GM18861 (cell line): ENCODE measurements around the gene GLP1R.

Experiments used
- ATAC-seq: cut with Tn5 transposase; IDR thresholded peaks from one replicate; pipeline ENCODE4 v1.9.1; 2021; ENCODE audit not compliant: unreplicated experiment

The GLP1R gene

DNA sequence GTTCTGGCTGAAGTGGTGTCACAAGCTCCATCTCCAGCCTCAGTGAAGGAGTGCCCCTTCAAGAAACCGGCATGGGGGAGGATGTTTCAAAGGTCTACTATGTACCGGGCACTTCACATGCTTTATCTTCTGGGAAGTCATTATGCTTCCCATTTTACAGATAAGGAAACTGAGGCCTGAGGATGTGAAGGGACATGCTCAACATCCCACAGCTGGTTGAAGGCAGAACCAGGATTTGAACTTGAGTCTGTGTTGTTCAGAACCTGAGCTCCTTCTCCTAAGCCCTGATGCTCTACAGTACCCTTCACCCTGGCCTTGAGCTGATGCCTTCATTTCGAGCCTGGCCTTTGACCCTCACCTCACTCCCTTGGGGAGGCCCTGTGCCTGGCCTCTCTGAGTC is 13.0 kb downstream of the GLP1R start:
- no peak for ATAC-seq

DNA sequence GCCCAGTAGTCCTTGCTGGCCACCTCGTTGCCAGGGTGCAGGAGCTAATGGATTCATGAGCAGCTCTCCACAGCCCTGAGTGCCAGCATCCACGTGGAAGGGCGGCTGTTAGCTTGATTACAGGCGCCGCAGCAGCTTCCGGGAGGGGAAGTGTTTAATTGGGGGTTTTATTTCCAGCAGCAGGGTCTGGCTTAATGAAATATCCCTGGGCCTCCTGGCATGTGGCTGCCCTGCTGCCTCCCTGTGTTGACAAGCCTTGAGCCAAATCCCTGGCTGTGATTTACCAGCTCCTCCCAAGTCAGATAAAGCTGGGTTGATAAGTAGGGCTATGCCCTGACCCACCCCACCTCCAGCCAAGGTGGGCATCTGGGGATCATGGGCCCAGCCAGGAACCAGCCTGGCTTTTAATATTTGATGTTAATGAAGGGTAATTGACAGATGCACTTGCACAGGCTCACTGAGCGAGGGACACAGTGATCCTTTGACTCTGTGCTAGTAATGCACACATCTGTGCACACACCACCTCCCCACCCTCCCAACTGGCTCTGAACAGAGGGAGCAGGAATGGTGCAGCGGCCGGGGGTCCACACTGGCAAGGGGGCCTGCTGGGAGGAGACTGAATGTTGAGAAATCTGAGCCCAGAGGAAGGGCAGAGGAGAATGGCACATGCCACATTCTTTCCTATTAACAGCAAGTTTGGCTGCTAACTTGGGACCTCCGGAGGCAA is 13.6 kb downstream of the GLP1R start:
- no peak for ATAC-seq

DNA sequence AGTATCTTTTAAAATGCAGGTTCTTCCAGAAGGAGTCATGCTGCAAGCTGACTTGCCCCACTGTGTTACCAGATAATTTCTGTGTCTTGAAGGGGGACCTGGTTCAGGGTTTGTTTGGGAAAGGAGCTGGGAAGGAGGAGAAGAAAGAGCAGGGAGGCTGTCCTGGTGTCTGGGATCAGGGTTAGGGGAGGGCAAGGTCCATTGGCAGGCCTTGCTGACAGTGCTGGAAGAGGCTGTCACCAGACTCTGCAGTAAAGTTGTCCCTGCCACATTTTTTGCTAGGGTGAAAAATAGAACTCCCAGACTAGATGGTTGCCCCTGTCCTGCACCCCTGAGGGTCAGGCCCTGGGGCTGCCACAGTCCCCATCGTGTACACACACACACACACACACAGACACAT is 14.9 kb downstream of the GLP1R start:
- ATAC-seq: no peak

DNA sequence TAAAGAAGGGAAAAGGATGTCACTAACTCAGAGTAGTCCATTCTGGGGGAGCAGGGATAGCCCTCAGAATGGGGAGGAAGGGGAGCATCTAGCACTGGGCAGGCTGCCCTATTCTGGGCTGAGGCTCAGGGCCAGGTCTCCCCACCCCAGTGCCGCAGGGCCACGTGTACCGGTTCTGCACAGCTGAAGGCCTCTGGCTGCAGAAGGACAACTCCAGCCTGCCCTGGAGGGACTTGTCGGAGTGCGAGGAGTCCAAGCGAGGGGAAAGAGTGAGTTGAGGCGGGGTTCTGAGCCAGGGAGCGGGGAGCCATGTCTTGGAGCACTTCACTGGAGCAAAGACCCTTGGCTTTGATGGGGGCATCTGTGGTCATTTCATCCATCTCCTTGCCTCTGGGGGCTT is 17.0 kb downstream of the GLP1R start:
- ATAC-seq: no peak

DNA sequence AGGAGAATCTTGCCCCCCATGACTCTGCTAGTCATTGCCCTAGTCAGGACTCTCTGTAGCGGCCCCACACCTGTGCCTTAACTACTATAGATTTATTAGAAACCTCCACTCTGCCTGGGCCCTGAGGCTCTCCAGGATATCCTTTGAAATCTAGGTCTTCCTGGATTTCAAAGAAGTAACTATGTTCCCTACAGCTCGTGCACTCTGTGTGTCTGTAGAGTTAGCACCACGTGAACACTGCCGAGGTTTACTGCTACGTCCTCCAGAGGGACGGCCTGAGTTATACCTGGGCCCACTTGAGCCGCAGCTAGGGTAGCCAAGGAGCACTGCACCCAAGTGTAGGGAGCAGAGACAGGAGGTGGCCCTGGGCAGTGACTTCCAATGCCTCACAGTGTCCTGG is 19.8 kb downstream of the GLP1R start:
- no peak for ATAC-seq

DNA sequence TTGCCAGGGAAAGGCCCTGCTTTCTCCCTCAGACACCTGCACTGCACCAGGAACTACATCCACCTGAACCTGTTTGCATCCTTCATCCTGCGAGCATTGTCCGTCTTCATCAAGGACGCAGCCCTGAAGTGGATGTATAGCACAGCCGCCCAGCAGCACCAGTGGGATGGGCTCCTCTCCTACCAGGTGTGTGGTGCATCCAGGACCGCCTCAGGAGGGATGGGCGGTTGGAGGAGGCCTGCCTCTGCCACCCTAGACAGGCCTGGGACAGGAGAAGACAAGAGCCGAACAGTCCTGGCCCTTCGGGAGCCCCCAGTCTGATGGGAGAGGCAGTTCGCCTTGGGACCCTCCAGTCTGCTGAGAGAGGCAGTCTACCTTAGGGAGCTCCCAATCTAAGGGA is 24.2 kb downstream of the GLP1R start:
- ATAC-seq: no peak

DNA sequence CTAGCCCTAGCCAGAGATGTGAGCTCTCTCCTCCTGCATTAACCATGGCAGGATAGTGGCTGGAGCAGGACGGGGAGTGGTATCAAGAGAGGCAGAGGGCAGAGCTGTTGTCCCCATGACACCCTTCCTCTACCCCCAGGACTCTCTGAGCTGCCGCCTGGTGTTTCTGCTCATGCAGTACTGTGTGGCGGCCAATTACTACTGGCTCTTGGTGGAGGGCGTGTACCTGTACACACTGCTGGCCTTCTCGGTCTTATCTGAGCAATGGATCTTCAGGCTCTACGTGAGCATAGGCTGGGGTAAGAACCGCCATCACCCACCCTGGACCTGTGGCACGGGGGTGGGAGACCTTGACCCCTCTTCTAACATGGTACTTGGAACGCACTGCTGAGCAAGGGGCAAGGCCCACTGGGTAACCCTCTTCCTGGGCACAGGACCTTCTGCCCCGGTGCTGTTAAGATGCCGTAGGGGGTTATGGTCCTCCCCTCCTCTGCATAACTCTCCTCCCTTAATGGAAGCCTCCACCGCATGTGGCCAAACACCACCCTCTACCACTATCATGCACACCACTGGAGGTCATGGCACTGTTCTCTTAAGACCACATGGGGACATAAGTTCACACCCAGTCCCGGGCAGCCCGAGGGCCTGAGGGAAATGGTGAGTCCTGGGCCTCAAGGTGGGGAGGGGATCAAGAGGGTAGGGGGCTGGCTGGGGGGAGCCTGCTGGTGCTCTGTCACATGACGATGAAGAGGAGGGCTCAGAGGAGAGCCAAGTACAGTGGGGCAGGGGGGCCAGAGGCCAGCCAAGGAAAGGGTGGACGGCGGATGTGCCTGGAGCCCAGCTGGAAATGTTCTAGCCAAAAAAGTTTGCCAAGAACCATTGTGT is 25.1 kb downstream of the GLP1R start:
- no peak for ATAC-seq

DNA sequence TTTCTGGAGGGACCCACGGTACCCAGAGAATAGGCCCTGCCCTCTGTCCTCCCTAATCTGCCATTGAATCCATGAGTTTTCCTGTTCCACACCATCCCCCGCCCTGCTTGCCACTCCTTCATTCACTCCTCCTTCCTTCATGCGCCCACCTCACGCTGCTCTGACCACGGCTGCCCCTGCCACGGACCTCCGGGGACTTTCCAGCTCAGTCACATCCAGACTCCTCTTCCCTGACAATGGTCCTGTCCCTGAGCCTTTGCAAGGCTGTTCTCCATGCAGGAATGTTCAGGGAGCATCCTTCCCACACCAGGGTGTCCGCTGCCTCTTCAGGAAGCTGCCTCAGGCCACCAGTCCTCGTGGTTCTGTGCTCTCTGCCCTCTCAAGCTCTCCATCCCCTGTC is 25.9 kb downstream of the GLP1R start:
- no peak for ATAC-seq

DNA sequence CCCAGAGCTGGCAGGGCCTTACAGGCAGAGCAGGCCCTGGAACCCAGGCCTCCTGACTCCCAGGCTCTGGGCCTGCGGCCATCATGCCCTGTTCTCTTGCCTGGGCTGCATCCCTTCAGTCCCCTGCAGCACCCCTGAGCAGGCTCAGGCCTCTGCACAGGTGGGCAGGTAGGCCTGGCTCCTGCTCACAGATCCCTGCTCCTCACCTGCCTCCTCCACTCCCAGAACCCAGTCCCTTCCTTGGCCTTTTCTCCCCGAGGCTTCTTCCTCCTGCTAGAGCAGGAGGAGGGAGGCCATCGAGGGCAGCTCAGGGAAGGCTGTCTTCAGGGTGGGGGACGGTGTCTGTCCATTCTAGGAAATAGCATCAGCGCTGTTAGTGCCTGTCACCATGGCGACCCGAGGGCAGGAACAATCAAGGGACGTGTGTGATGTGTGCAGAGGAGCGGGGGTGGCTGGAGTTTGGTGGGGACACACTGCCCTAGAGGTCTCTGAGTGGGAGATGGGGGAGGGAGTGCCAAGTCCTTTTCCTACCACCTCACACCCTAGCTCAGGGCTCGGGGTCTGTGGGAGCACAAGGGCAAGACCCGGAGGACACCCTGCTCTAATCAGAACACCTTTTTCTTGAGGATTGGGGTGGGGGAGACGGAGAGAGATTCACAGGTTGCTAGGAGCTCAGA is 26.6 kb downstream of the GLP1R start:
- ATAC-seq: no peak

DNA sequence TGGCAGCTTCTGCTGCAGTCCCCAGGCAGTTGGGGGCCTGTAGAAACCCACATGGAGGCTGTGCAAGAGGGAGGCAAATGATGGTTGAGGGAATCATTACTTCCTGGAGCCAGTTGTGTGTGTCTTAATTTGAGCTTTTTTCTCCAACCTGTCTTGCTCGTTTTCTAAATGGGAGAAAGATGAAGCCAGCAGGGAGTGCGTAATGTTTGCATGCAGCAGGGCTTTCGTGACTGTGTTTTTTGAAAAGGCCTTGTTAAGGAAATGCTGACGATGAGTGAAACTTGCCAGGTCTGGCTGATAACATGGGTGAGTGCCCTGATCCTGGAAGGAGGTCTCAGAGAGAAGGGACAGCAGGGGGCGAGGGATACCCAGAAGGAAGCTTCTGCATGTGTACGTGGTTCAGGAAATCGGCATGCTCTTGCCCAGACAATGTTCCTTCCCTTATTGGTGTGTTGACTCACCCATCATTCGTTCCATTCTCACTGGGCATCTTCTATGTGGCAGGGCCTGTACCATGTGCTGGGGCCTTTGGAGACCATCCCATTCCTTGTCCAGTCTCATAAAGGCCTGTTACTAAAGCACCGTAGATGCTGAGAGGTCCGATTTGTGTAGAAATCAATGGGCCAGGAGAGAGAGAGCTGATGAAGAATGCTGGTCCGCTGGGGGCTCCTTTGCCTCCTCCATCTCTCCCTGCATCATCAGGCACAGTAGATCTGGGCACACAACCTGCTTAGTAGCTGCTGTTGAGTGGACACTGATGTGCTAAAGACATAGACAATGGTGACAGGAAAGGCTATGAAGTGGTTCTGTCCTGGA is 27.4 kb downstream of the GLP1R start:
- no peak for ATAC-seq

DNA sequence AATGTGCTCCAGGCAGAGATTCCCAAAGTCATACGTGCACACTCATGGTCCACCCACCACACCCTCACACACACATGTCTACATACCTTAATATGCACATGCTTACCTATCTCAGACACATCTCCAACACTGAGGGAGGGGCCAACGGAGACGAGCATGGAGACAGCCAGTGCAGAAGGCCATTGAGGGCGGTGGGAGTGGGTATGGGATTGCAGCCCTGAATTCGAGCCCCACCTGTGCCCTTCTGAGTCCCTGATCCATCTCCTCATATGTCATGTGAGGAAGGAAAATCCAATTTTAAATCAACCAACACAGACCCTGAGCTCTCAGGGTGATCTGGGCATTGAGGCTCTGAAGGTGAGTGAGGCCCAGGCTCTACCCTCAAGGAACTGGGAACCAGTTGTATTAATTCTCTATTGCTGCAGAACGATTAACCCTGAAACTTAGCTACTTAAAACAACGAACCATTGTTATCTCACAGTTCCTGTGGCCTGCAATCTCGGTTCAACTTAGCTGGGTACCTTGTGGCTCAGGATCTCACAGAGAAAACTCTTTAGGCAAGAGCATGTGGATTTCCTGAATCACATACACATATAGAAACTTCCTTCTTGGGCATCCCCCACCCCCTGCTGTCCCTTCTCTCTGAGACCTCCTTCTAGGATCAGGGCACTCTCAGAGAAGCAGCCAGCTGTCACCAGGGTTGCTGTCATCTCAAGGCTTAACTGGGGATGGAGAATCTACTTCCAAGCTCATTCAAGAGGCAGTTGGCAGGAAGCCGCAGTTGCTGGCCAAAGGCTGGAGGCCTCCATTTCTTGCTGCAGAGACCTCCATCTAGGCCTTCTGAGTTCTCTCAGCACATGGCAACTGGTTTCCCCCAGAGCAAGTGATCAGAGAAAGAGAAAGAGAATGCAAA is 28.3 kb downstream of the GLP1R start:
- no peak for ATAC-seq

DNA sequence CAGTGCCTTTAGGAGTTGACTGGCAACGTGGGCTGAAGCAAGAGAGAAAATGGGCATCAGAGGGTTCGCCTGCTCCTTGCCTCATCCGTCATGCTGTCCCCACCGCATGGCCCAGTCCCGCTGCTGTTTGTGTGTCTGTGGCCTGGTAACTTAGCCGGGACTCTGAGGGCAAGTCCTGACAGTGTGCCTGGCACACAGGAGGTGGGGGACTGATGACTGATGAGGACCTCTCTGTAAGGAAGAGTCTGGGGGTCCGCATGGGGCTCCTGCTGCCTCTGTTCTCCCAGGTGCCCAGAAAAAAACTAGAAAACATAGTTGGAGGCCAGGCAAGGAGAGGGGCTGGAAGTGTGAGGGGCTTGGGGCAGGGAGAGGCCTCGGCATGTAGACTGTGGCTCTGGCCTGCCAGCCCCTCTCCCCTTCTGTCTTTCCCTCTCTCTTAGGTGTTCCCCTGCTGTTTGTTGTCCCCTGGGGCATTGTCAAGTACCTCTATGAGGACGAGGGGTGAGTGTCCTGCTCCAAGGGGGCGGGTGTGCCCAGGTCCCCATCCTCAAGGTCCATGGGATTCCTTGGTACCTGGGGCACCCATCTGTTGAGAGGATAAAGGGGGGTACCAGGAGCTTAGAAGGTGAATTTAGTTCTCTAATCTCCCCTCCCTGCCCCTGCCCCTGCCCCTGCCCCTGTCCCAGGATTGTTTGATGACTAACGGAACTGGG is 29.5 kb downstream of the GLP1R start:
- no peak for ATAC-seq

DNA sequence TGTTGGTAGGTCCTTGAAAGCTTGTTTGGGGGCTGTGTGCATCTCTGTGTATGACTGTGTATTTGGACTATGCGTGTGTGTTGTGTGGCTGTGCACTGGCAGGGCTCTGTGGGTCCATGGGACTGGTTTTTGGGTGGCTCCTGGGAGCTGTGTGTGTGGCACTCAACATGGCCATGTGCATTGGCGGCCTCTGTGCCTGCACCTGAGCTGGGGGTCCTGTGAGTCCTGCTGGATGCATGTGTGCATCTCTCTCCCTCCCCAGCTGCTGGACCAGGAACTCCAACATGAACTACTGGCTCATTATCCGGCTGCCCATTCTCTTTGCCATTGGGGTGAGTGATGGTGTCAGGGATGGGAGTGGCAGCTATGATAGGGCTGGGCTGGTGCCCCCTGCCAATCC is 30.1 kb downstream of the GLP1R start:
- no peak for ATAC-seq

DNA sequence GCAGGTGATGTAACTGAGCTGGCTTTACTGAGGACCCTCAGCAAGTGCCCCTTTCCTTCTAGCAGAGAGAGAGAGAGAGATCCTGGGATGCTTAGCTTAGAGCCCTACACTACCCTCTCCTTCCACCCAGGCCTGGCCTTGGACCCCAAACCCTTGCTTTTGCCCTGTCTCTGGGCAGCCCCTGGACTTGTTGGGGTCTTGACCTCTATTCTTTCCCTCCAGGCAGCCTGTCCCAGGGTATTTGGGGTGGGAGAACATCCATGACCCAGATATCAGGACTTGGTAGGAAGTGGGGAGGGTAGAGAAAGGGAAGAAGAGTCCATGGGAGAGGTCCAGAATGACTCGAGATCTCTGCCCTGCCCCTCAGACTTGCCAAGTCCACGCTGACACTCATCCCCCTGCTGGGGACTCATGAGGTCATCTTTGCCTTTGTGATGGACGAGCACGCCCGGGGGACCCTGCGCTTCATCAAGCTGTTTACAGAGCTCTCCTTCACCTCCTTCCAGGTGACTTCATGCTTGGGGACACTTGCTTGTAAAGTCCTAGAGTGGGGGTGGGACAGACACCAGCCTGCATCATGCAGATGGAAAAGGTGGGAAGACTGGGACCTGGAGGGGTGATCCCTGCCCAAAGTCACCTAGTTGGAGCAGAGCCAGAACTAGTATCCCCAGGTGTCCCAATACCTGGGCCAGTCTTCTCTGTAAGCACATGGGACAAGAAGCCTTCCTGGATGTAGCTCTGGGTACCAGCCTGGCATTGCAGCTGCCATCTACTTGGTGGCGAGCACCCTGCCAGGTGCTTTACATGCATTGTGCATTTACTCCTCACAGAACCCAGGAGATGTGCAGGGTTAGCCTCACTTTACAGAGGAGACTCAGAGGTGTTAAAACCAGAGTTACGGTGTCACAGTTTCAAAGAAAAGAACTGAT is 30.9 kb downstream of the GLP1R start:
- no peak for ATAC-seq

DNA sequence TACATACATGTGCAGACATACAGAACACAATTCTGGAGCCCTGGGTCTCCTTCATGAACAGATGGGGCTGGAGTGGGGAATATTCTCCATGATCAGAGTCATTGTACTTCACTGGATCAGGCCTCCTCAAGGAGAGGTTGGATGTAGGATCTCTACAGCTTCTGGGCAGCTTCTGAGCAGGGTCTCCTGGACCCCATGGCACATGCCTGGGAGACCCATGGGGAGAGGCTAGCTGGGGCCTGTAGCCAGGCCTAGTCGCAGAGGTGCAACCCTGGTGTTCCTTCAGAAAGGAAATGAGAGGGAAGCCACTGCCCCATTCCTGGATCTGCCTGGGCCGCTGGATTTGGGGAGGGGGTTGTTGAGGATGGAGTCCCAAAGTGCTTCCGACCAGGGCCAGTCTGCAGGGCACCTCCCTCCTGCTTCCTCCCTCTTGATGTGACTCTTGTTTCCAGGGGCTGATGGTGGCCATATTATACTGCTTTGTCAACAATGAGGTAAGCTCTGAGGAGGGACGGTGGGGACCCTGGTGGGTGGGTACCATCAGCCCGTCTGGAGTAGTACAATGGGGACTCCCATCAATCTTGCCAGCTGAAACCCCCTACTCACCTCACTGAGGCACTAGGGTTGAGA is 31.8 kb downstream of the GLP1R start:
- ATAC-seq: no peak

DNA sequence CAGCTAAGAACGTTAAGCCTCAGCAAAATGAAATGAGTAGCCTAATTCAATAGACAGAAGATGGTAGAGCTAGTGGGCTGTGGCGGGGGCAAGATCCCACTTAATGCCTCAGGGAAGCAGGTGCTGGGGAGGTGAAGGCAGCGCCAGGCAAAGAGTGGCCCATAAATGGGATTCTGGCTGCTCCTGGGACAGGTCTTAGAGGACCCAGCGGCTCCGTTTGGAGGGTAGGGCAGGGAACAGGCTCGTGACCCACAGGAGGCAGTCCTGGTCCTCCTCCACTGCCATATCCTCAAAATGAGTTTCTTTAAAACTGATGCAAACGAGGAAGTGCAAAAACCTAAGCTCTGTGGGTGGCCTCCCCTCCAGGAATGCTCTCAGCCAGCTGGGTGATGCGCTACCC is 33.7 kb downstream of the GLP1R start:
- no peak for ATAC-seq

DNA sequence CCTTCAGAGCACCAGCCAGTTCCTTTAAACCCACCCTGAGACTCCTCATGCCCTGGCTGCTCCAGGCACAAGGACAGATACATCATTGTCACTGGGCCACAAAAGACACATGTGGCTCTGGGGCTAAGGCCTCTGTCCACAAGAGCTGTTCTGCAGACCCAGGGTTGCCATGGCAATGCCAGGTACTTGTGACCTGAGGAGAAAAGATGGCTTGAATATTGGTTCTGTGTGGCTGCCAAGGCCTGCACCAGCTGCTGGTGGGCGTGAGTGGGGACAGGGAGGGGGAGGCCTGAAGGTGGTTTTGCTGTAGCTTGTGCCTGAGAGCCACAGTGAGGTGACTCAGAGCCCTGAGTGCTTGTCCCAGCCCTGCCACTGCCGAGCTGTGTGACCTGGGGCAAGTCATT is 34.7 kb downstream of the GLP1R start:
- no peak for ATAC-seq

DNA sequence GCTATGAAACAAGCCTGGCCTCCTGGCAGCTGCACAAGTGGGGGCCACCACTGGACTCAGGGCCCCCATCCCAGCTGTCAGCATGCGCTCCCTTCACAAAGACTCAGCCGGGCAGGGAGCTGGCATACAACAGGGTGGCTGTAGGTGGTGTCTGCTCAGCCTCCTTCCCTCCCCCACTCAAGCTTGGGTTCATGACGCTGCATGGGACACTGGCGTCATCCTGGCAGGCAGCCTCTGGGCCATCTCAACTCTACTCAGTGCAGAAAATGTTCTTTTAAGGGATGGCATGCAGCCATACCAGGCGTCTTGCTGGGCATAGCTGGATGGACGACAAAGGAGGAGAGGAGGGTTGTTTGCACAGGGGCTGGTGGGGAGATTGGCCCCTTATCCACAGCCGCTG is 35.9 kb downstream of the GLP1R start:
- ATAC-seq: no peak
